ENCODE measurements around the gene KIR3DL1.
A peak's percentile ranks its signal among the peaks of the same experiment; 100 is the strongest.
"Not testable (repeated sequence)": the region's sequence is repeated elsewhere in the genome, so short reads cannot be mapped to it uniquely, and the experiment has no call there.

The KIR3DL1 gene

DNA sequence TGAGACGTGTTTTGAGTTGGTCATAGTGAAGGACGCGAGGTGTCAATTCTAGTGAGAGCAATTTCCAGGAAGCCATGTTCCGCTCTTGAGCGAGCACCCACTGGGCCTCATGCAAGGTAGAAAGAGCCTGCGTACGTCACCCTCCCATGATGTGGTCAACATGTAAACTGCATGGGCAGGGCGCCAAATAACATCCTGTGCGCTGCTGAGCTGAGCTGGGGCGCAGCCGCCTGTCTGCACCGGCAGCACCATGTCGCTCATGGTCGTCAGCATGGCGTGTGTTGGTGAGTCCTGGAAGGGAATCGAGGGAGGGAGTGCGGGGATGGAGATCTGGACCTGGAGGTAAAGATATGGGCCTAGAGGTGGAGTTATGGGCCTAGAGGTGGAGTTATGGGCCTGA lies at the start of gene KIR3DL1:
Gene KIR3DL1 (plus strand): TSS at position 218 of the 400 bp plus-strand sequence.
- not testable (repeated sequence) for DNase-seq

DNA sequence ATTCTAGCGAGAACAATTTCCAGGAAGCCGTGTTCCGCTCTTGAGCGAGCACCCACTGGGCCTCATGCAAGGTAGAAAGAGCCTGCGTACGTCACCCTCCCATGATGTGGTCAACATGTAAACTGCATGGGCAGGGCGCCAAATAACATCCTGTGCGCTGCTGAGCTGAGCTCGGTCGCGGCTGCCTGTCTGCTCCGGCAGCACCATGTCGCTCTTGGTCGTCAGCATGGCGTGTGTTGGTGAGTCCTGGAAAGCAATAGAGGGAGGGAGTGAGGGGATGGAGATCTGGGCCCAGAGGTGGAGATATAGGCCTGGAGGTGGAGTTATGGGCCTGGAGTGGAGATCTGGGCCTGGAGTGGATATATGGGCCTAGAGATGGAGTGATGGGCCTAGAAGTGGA lies 46.6 kb upstream of the KIR3DL1 start, which contains the start of gene KIR2DL1:
Gene KIR2DL1 (plus strand): TSS at position 148 of the 400 bp plus-strand sequence. CDS start 58 bp downstream, at position 206.
- not testable (repeated sequence) for DNase-seq

DNA sequence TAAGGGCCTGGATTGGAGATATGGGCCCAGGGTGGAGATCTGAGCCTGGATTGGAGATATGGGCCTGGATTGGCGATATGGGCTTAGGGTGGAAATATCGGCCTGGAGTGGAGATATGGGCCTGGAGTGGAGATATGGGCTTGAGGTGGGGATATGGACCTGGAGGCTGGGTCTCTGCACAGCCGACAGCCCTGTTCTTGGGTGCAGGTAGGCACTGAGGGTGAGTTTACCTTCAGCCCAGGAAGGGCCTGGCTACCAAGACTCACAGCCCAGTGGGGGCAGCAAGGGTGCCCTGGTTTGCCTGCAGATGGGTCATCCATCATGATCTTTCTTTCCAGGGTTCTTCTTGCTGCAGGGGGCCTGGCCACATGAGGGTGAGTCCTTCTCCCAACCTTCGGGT lies 45.8 kb upstream of the KIR3DL1 start:
- DNase-seq, result peak; percentile 17

DNA sequence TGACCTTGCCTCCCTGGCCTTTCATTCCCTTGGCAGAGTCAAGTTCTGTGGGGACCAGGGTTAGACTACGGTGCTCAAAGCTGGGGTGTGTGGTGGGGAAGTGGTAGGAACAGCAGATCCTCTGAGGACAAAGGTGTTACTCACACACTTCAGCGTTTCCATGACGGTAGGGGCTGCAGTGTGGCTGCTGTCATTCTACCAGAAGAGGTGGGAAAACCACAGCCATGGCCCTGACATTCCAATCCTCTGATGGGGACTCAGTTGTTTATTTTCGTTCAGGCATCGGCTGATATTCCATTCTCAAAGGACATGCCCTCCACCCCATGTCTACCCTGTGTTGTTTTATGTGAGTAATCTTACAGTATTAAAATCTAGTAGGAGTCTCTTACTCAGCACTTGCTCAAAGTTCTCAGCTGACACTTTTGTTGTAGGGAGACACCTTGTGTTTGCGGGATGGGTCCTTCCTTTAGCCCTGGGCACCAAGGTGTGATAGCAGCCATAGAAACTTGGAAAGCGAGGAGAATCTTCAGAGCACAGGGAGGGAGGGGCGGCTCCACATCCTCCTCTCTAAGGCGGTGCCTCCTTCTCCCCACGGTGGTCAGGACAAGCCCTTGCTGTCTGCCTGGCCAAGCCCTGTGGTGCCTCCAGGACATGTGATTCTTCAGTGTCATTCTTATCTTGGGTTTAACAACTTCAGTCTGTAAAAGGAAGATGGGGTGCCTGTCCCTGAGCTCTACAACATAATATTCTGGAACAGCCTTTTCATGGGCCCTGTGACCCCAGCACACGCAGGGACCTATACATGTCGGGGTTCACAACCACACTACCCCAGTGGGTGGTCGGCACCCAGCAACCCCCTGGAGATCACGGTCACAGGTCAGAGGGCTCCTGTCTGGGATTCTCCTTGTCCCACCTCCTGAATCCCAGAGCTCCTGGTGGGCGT lies 45.0 kb upstream of the KIR3DL1 start:
- peak; percentile 38 for DNase-seq

DNA sequence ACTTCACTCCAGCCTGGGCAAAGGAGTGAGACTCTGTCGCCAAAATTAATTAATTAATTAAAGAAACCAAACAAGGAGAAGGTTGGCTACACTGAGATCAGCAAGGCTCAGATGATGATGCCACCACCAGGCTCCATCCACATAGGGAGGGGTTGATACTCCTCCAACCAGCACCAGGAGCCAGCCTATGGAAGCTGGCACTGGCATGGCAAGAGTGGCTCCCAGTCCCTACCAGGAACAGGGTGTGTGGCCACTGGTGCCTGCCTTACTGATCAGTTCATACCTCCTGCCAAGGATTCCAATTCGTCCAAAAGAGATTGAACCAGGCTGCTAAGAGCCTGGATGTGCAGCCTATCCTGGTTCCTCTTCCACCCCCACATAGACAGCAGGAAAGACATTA lies 43.6 kb upstream of the KIR3DL1 start:
- not testable (repeated sequence) for DNase-seq

DNA sequence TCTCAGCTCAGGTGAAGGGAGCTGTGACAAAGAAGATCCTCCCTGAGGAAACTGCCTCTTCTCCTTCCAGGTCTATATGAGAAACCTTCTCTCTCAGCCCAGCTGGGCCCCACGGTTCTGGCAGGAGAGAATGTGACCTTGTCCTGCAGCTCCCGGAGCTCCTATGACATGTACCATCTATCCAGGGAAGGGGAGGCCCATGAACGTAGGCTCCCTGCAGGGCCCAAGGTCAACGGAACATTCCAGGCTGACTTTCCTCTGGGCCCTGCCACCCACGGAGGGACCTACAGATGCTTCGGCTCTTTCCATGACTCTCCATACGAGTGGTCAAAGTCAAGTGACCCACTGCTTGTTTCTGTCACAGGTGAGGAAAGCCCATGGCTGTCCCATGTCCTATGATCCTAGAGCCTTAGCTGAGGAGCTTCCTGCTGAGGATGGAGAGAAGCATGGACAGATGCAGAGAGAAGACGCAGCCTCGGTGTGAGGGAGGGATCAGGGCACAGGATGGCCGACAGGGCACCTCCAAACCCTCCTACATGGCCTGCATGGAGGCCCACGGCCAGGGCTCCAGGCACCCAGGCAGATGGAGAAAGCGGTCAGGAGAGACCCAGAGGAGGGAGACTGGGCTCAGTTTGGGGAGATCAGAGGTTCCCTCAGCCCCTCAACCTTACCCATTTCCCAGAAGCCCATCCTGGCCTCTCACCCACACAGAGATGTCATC lies 41.0 kb upstream of the KIR3DL1 start:
- DNase-seq, result peak; percentile 42

DNA sequence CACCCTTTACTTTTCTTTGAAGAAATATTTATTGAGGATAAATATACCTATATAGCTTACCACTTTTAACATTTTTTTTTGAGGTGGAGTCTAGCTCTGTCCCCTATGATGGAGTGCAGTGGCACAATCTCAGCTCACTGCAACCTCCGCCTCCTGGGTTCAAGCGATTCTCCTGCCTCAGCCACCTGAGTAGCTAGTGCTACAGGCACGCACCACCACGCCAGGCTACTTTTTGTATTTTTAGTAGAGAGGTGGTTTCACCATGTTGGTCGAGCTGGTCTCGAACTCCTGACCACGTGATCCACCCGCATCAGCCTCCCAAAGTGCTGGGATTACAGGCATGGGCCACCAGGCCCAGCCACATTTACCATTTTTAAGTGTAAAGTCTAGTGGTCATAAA lies 40.4 kb upstream of the KIR3DL1 start:
- DNase-seq, result not testable (repeated sequence)

DNA sequence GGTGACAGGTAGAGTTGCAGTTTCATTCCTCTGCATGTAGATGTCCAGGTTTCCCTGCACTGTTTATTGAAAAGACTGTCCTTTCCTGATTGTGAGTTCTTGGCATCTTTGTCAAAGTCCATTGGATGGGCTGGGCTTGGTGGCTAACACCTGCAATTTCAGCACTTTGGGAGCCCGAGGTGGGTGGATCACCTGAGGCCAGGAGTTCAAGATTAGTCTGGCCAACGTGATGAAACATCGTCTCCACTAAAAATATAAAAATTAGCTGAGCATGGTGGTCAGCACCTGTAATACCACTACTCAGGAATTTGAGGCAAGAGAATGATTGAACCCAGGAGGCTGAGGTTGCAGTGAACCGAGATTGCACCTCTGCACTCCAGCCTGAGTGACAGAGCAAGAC lies 38.4 kb upstream of the KIR3DL1 start:
- not testable (repeated sequence) for DNase-seq

DNA sequence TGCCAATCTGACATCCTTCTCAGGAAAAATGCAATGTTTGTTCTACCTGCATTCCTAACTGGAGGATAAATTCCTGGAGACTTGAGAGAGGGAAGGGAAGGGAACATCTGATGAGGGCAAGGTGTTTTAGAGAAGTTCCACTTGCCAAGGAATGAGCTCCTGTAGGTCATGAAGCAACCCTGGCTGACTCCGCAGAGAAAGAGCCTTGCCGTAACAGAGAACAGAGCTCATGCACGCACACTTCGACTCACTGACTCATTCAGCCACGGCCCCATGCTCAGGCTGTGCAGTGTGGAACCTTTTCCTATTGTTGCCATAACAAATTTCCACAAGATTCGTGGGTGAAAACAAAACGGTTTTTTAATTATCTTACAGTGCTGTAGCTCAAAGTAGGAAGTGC lies 37.4 kb upstream of the KIR3DL1 start:
- DNase-seq, result not testable (repeated sequence)

DNA sequence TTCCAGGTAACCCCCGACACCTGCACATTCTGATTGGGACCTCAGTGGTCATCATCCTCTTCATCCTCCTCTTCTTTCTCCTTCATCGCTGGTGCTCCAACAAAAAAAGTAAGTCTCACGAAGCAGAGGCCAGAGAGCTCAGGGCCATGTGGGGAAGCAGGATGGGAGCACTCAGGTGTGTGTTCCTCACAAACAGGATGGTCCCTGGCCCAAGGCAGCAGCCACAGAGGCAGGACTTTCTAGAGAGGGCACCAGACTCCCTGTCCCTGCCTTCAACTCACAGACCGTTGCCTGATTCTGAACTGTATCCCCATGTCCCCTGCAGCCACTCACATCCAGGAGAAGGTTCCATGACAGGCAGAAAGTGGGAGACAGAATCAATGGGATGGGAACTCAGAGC lies 33.4 kb upstream of the KIR3DL1 start:
- DNase-seq, result not testable (repeated sequence)

DNA sequence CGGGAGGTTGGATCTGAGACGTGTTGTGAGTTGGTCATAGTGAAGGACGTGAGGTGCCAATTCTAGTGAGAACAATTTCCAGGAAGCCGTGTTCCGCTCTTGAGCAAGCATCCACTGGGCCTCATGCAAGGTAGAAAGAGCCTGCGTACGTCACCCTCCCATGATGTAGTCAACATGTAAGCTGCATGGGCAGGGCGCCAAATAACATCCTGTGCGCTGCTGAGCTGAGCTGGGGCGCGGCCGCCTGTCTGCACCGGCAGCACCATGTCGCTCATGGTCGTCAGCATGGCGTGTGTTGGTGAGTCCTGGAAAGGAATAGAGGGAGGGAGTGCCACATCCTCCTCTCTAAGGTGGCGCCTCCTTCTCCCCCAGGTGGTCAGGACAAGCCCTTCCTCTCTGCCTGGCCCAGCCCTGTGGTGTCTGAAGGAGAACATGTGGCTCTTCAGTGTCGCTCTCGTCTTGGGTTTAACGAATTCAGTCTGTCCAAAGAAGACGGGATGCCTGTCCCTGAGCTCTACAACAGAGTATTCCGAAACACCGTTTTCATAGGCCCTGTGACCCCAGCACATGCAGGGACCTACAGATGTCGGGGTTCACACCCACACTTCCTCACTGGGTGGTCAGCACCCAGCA lies 30.1 kb upstream of the KIR3DL1 start:
- DNase-seq, result peak; percentile 38

DNA sequence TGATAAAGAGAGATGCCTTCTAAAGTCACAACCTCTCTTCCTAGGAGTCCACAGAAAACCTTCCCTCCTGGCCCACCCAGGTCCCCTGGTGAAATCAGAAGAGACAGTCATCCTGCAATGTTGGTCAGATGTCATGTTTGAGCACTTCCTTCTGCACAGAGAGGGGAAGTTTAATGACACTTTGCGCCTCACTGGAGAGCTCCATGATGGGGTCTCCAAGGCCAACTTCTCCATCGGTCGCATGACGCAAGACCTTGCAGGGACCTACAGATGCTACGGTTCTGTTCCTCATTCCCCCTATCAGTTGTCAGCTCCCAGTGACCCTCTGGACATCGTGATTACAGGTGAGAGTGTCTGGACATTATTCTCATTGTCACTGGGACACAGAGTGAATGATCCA lies 28.1 kb upstream of the KIR3DL1 start:
- not testable (repeated sequence) for DNase-seq

DNA sequence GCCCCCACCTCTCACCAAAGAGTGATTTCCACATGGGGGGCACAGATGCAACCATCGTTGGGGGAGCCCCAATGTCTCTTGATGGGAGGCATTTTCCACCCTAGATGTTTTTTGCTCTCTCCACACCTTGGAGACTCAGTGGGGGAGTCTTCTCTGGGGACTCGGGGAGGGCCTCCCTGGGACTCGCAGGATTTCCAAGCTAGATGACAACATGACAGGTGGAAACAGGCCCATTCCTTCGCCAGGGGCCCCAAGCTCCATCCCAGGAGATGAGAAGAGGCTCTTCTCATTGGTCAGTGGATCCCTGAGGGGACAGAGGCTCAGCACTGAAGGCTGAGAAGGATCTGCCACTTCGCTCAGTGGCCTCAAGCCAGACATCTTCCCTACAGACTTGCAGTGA lies 25.6 kb upstream of the KIR3DL1 start:
- peak; percentile 41 for DNase-seq

DNA sequence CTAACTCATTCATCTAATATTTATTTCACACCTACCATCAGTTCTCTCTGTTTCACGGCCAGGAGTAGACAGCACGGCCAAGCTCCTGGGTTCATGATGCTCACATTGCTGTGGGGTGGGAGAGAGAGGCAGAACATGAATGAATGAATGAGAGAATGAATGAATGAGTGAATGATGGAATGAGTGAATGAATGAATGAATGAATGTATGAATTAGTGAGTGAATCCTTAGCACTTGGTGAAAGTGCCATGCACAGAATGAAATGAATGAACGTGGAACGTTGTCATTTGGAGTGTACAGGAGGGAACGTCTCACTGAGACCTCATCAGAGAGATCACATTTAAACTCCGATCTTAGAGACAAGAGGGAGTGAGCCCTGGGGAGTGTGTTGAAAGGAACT lies 24.8 kb upstream of the KIR3DL1 start:
- no peak for DNase-seq

DNA sequence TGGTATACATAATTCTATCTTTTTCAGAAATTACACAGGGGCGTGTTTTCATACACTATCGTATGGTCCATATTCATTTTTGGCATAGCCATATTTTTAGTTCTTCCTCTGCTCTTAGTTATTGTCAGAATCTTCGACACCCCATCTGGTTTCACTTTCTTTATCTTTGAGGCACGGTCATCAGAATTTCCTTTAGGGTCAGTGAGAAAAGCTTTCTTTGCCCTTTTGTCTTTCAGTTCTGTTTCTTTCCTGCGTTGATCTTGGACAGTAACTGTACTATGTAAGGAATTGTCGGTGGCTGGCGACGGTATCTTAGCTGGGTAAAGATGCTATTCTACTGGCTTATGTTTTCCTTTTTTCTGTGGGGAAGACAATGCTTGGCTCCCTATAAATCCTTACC lies 23.5 kb upstream of the KIR3DL1 start:
- no peak for DNase-seq

DNA sequence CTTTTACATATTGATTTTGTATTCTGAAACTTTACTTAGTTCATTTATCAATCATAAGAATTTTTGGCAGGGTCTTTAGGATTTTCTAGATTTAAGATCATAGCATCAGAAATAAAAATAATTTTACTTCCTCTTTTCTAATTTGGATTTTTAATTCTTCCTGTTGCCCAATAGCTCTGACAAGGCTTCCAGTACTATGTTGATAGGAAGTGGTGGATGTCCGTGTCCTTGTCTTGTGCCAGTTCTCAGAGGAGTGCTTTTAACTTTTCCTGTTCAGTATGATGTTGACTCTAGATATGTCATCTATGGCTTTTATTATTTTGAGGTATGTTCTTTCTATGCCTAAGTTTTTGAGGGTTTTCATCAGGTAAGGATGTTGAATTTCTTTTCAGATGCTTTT lies 20.5 kb upstream of the KIR3DL1 start:
- no peak for DNase-seq

DNA sequence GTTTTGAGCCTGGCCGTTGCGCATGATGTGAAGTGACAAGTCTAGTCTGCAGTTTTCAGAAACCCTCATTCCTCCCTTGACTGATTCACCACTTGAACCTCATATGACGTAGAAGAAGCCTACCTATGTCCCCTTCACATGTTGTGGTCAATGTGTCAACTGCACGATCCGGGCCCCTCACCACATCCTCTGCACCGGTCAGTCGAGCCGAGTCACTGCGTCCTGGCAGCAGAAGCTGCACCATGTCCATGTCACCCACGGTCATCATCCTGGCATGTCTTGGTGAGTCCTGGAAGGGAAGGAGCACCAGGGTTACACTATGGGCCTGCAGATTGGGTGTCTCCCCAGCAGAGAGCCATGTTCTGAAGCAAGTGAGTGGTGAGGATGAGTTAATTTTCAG lies 12.9 kb upstream of the KIR3DL1 start, which contains the start of gene KIR2DL4:
Gene KIR2DL4 (plus strand): TSS at position 201 of the 400 bp plus-strand sequence. CDS start 42 bp downstream, at position 243.
- peak; percentile 42 for DNase-seq

DNA sequence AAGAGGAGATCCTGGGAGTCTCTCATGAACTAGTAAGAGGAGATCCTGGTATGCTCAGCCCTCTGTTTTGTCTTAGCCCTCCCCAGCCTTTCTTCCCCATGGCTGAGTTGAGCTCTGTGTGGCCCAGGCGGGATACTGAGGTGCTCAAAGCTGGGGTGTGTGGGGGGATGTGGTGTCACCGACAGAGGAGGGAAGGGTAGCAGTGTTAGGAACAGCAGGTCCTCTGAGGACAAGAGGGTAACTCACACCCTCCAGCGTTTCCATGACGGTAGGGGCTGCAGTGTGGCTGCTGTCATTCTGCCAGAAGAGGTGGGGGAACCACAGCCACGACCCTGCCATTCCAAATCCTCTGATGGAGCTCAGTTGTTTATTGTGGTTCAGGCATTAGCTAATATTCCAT lies 12.2 kb upstream of the KIR3DL1 start:
- peak; percentile 38 for DNase-seq

DNA sequence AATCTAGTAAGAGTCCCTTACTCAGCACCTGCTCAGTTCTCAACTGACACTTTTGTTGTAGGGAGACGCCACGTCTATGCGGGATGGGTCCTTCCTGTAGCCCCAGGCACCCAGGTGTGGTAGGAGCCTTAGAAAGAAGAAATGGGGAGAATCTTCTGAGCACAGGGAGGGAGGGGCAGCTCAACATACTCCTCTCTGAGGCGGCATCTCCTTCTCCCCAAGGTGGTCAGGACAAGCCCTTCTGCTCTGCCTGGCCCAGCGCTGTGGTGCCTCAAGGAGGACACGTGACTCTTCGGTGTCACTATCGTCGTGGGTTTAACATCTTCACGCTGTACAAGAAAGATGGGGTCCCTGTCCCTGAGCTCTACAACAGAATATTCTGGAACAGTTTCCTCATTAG lies 11.7 kb upstream of the KIR3DL1 start:
- DNase-seq, result no peak

DNA sequence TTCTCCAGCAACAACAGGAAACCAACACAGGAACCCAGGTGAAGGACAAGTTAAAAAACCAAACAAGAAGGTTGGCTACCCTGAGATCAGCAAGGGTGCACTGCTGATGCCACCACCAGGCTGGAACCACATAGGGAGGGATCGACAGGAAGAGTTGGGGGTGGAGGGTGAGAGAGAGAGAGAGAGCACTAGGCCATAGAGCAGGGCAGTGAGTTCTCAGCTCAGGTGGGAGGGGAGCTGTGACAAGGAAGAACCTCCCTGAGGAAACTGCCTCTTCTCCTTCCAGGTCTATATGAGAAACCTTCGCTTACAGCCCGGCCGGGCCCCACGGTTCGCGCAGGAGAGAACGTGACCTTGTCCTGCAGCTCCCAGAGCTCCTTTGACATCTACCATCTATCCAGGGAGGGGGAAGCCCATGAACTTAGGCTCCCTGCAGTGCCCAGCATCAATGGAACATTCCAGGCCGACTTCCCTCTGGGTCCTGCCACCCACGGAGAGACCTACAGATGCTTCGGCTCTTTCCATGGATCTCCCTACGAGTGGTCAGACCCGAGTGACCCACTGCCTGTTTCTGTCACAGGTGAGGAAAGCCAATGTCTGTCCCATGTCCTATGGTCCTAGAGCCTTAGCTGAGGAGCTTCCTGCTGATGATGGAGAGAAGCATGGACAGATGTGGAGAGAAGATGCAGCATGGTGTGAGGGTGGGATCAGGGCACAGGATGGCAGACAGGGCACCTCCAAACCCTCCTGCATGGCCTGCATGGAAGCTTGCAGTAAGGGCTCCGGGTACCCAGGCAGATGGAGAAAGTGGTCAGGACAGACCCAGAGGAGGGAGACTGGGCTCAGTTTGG lies 10.4 kb upstream of the KIR3DL1 start:
- DNase-seq, result peak; percentile 15

DNA sequence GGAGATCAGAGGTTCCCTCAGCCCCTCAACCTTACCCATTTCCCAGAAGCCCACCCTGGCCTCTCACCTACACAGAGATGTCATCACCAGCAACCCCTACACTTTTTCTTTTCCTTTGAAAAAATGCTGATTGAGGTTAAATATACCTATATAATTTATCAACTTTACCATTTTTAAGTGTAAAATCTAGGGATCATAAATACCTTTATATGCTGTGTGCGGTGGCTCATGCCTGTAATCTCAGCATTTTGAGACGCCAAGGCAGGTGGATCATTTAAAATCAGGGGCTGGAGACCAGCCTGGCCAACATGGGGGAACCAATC lies 9.8 kb upstream of the KIR3DL1 start:
- DNase-seq, result no peak

DNA sequence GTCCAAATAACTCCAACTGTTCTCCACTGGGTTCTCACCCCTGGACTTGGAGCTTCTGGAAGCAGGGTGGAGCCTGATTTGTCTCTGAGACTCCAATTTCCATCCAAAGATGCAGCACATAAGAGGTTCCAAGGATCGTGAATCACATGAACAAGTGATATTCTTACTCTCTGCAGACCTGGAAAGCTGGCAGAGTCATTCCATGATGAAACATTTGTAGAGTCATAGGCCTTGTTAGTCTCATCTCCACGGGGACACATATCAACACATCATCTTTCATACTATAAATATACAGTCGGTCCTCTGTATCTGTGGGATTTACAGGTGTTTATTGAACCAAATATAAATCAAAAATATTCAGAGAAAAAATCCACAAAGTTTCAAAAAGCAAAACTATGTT lies 1.7 kb upstream of the KIR3DL1 start:
- DNase-seq, result not testable (repeated sequence)

All from activated CD8-positive, alpha-beta memory T cell treated with anti-CD3 and anti-CD28 coated beads for 24 hours (primary cell).